Measurements from ENCODE around the gene LINGO3. TPM values are rescaled to one million over a fixed set of nuclear protein-coding genes. Genes with fewer than 3 reads are reported as not detected.
A peak's percentile ranks its signal among the peaks of the same experiment; 100 is the strongest.

Gene LINGO3
- total and polyA plus RNA-seq, 7 experiments from 2014 or later: 0.27 to 12.9 (median 1.3) TPM

GRCh38 chr19:2268480-2268830 is 39.5 kb downstream of the LINGO3 start:
- DNase-seq: no peak
- peaks cover 0 to 3% (median 0%) of the 10 kb centered on the region in 11 donors for H3K9me3 Mint-ChIP-seq
- Histone ChIP-seq H3K36me3 (ENCODE audit: control insufficient read depth in 2 of 3, insufficient read depth in 3 of 3, low read length in 3 of 3) (peaks cover 0 to 34% (median 12%) of the 10 kb centered on the region in 3 experiments), H3K27me3 (ENCODE audit: control insufficient read depth in 2 of 2, insufficient read depth in 2 of 2, low read length in 2 of 2) (no peaks in the 10 kb centered on the region), H3K4me3 (ENCODE audit: low read length) (peak overlapping the region; percentile 72), H3K27ac (ENCODE audit: low read depth, low read length) (peak overlapping the region; percentile 79), H3K4me1 (ENCODE audit: control insufficient read depth in 2 of 2, insufficient read depth in 2 of 2, low read length in 2 of 2) (peaks cover 24 to 26% of the 10 kb centered on the region in 2 donors), H3K9me3 (ENCODE audit: control insufficient read depth in 2 of 3, low read length in 3 of 3) (no peaks in the 10 kb centered on the region)
- H3K27me3 Mint-ChIP-seq: no peaks in the 10 kb centered on the region
- H3K4me1 Mint-ChIP-seq: peaks cover 18 to 44% (median 26%) of the 10 kb centered on the region in 7 donors
- H3K36me3 Mint-ChIP-seq: peaks cover 0 to 11% (median 5%) of the 10 kb centered on the region in 5 donors
- peak overlapping the region; percentile 75 to 96 (median 90) for H3K4me3 Mint-ChIP-seq
- peak overlapping the region; percentile 8 to 94 (median 76) for H3K27ac Mint-ChIP-seq
- CTCF ChIA-PET: no interaction called here
- intact Hi-C loops (cut with micrococcal nuclease): loop anchor here in 1 of 2 donors (2.0 to 5.0 kb wide), 2 partner anchors 60 to 209 kb away; partner anchors contain the start of genes GADD45B, LSM7 and SPPL2B
- no peak for ATAC-seq
- POLR2A ChIA-PET: interaction anchor here (1.0 to 7.1 kb wide), 4 partner anchors 10 to 35 kb away, joined by 3 to 37 read pairs (median 12); no protein-coding TSS in a partner anchor

GRCh38 chr19:2266183-2266993 is 41.6 kb downstream of the LINGO3 start:
- intact Hi-C loops (cut with micrococcal nuclease): loop anchor here in 1 of 2 donors (5.0 kb wide), 1 partner anchor 211 kb away; the partner anchor contains the start of gene GADD45B
- DNase-seq (no peak), ATAC-seq (no peak)
- H3K27ac ChIP-seq (ENCODE audit: low read depth, low read length): no peak overlapping the region
- H3K9me3 ChIP-seq (ENCODE audit: control insufficient read depth in 2 of 3, low read length in 3 of 3): no peaks in the 10 kb centered on the region
- Mint-ChIP-seq H3K36me3 (peaks cover 0 to 4% (median 0%) of the 10 kb centered on the region in 5 donors), H3K4me3 (peak overlapping the region in 8 of 10 donors; percentile 16 to 71 (median 40)), H3K4me1 (peaks cover 8 to 27% (median 16%) of the 10 kb centered on the region in 7 donors), H3K27me3 (no peaks in the 10 kb centered on the region), H3K9me3 (peaks cover 0 to 3% (median 0%) of the 10 kb centered on the region in 11 donors), H3K27ac (peak overlapping the region in 8 of 9 donors; percentile 12 to 73 (median 58))
- H3K4me1 ChIP-seq (ENCODE audit: control insufficient read depth in 2 of 2, insufficient read depth in 2 of 2, low read length in 2 of 2): peaks cover 11 to 15% of the 10 kb centered on the region in 2 donors
- H3K4me3 ChIP-seq (ENCODE audit: low read length): no peak overlapping the region
- H3K27me3 ChIP-seq (ENCODE audit: control insufficient read depth in 2 of 2, insufficient read depth in 2 of 2, low read length in 2 of 2): no peaks in the 10 kb centered on the region
- peaks cover 0 to 18% (median 3%) of the 10 kb centered on the region in 3 experiments for H3K36me3 ChIP-seq (ENCODE audit: control insufficient read depth in 2 of 3, insufficient read depth in 3 of 3, low read length in 3 of 3)
- POLR2A ChIA-PET: interaction anchor here (1.1 to 7.1 kb wide), 3 partner anchors 13 to 27 kb away, joined by 3 to 37 read pairs (median 11); no protein-coding TSS in a partner anchor
- CTCF ChIA-PET: no interaction called here

DNA sequence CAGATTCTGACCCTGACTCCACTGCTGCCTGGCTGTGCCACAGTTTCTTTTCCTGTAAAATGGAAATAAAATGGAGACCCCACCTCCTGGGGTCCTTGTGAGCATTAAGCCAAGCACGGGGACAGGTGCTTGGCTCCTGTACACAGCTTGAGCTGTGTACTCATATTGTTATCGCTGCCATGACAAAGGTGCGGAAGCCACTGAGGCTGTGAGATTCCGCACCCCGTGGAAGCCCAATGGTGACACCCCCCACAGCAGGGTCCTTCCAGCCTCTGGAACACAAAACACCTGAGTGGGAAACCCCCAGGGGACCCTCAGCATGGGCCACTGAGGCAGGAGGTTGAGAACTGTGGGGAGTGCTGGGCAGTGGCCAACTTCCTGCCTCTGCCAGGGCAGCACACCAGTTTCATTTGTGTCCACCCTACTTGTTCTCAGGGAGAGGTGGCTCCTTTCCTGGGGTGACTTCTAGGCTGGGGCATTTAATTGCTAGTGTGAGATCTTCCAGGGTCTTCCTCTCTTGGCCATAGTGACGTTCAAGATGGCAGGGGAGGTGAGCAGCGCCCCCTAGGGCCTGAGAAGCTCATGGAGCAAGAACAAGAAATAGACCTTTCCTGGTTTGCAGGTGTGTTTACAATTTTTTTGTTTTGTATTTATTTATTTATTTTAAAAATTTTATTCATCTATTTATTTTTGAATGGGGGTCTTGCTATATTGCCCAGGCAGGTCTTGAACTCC is 46.3 kb downstream of the LINGO3 start:
- H3K36me3 Mint-ChIP-seq: no peaks in the 10 kb centered on the region
- no peaks in the 10 kb centered on the region for H3K27me3 ChIP-seq (ENCODE audit: control insufficient read depth in 2 of 2, insufficient read depth in 2 of 2, low read length in 2 of 2)
- peaks cover 32% of the 10 kb centered on the region in 2 donors for H3K4me1 ChIP-seq (ENCODE audit: control insufficient read depth in 2 of 2, insufficient read depth in 2 of 2, low read length in 2 of 2)
- no peak overlapping the region for H3K4me3 ChIP-seq (ENCODE audit: low read length)
- no peaks in the 10 kb centered on the region for H3K27me3 Mint-ChIP-seq
- ChIA-PET CTCF (interaction anchor here (0.5 to 1.4 kb wide), 7 partner anchors 12 to 436 kb away, joined by 3 to 4 read pairs (median 4); no protein-coding TSS in a partner anchor), POLR2A (interaction anchor here (0.8 to 13.1 kb wide), 9 partner anchors 8 to 22 kb away, joined by 3 to 163 read pairs (median 4); partner anchors contain the start of gene AMH)
- ATAC-seq (no peak), DNase-seq (peak in 3 of 9 donors; percentile 34 to 60 (median 46))
- no peak overlapping the region for H3K4me3 Mint-ChIP-seq
- H3K36me3 ChIP-seq (ENCODE audit: control insufficient read depth in 2 of 3, insufficient read depth in 3 of 3, low read length in 3 of 3): no peaks in the 10 kb centered on the region
- H3K4me1 Mint-ChIP-seq: peaks cover 5 to 40% (median 33%) of the 10 kb centered on the region in 7 donors
- H3K27ac Mint-ChIP-seq: peak overlapping the region in 2 of 9 donors; percentile 63 to 83
- intact Hi-C loops (cut with micrococcal nuclease): no loop called here
- no peak overlapping the region for H3K27ac ChIP-seq (ENCODE audit: low read depth, low read length)
- H3K9me3 Mint-ChIP-seq: no peaks in the 10 kb centered on the region
- no peaks in the 10 kb centered on the region for H3K9me3 ChIP-seq (ENCODE audit: control insufficient read depth in 2 of 3, low read length in 3 of 3)

GRCh38 chr19:2260341-2260805 is 47.6 kb downstream of the LINGO3 start:
- Mint-ChIP-seq H3K36me3 (no peaks in the 10 kb centered on the region), H3K27ac (peak overlapping the region in 8 of 9 donors; percentile 55 to 99 (median 80)), H3K9me3 (no peaks in the 10 kb centered on the region), H3K4me1 (peaks cover 0 to 33% (median 28%) of the 10 kb centered on the region in 7 donors), H3K4me3 (peak overlapping the region in 2 of 10 donors; percentile 33 to 68), H3K27me3 (no peaks in the 10 kb centered on the region)
- POLR2A ChIA-PET: interaction anchor here (0.6 to 13.1 kb wide), 8 partner anchors 9 to 215 kb away, joined by 3 to 163 read pairs (median 3); partner anchors contain the start of genes GADD45B and MOB3A
- no peak for ATAC-seq
- intact Hi-C loops (cut with micrococcal nuclease): no loop called here
- H3K27ac ChIP-seq (ENCODE audit: low read depth, low read length): no peak overlapping the region
- H3K4me1 ChIP-seq (ENCODE audit: control insufficient read depth in 2 of 2, insufficient read depth in 2 of 2, low read length in 2 of 2): peaks cover 26 to 32% of the 10 kb centered on the region in 2 donors
- H3K27me3 ChIP-seq (ENCODE audit: control insufficient read depth in 2 of 2, insufficient read depth in 2 of 2, low read length in 2 of 2): no peaks in the 10 kb centered on the region
- CTCF ChIA-PET: interaction anchor here (1.6 to 3.2 kb wide), 2 partner anchors 14 to 21 kb away, joined by 6 to 25 read pairs; no protein-coding TSS in a partner anchor
- no peaks in the 10 kb centered on the region for H3K9me3 ChIP-seq (ENCODE audit: control insufficient read depth in 2 of 3, low read length in 3 of 3)
- no peaks in the 10 kb centered on the region for H3K36me3 ChIP-seq (ENCODE audit: control insufficient read depth in 2 of 3, insufficient read depth in 3 of 3, low read length in 3 of 3)
- no peak overlapping the region for H3K4me3 ChIP-seq (ENCODE audit: low read length)
- DNase-seq: no peak

GRCh38 chr19:2259336-2259735 is 48.6 kb downstream of the LINGO3 start:
- Mint-ChIP-seq H3K4me3 (peak overlapping the region in 8 of 10 donors; percentile 36 to 68 (median 54)), H3K4me1 (peaks cover 0 to 33% (median 28%) of the 10 kb centered on the region in 7 donors), H3K27ac (peak overlapping the region; percentile 54 to 99 (median 94)), H3K27me3 (peaks cover 0 to under 1% (median 0%) of the 10 kb centered on the region in 5 donors), H3K9me3 (no peaks in the 10 kb centered on the region), H3K36me3 (no peaks in the 10 kb centered on the region)
- H3K9me3 ChIP-seq (ENCODE audit: control insufficient read depth in 2 of 3, low read length in 3 of 3): no peaks in the 10 kb centered on the region
- no peak overlapping the region for H3K27ac ChIP-seq (ENCODE audit: low read depth, low read length)
- no peaks in the 10 kb centered on the region for H3K36me3 ChIP-seq (ENCODE audit: control insufficient read depth in 2 of 3, insufficient read depth in 3 of 3, low read length in 3 of 3)
- intact Hi-C loops (cut with micrococcal nuclease): loop anchor here in 1 of 2 donors (2.0 kb wide), 1 partner anchor 21 kb away; no protein-coding TSS in a partner anchor
- peaks cover 26 to 32% of the 10 kb centered on the region in 2 donors for H3K4me1 ChIP-seq (ENCODE audit: control insufficient read depth in 2 of 2, insufficient read depth in 2 of 2, low read length in 2 of 2)
- H3K27me3 ChIP-seq (ENCODE audit: control insufficient read depth in 2 of 2, insufficient read depth in 2 of 2, low read length in 2 of 2): no peaks in the 10 kb centered on the region
- CTCF ChIA-PET: interaction anchor here (0.6 to 3.2 kb wide), 5 partner anchors 15 to 316 kb away, joined by 3 to 25 read pairs (median 3); no protein-coding TSS in a partner anchor
- no peak overlapping the region for H3K4me3 ChIP-seq (ENCODE audit: low read length)
- ATAC-seq (no peak), DNase-seq (no peak)
- POLR2A ChIA-PET: interaction anchor here (0.6 to 13.1 kb wide), 8 partner anchors 9 to 216 kb away, joined by 3 to 163 read pairs (median 5); partner anchors contain the start of genes GADD45B and MOB3A
